Neural progenitor cell (in vitro differentiated cells): ENCODE data around the gene SYNJ2.

Experiments used
- CTCF ChIP-seq: fragments of 200-600 bp; sonication (generic); IDR thresholded peaks from 2 replicates; pipeline ENCODE4 v1.5.1; 2017; ENCODE audit warnings: antibody characterized with exemption, mild to moderate bottlenecking
- EZH2 ChIP-seq: fragments of 200-600 bp; sonication (generic); IDR thresholded peaks from 2 replicates; pipeline ENCODE4 v1.6.1; 2017; ENCODE audit warnings: antibody characterized with exemption, mild to moderate bottlenecking, moderate library complexity

DNA sequence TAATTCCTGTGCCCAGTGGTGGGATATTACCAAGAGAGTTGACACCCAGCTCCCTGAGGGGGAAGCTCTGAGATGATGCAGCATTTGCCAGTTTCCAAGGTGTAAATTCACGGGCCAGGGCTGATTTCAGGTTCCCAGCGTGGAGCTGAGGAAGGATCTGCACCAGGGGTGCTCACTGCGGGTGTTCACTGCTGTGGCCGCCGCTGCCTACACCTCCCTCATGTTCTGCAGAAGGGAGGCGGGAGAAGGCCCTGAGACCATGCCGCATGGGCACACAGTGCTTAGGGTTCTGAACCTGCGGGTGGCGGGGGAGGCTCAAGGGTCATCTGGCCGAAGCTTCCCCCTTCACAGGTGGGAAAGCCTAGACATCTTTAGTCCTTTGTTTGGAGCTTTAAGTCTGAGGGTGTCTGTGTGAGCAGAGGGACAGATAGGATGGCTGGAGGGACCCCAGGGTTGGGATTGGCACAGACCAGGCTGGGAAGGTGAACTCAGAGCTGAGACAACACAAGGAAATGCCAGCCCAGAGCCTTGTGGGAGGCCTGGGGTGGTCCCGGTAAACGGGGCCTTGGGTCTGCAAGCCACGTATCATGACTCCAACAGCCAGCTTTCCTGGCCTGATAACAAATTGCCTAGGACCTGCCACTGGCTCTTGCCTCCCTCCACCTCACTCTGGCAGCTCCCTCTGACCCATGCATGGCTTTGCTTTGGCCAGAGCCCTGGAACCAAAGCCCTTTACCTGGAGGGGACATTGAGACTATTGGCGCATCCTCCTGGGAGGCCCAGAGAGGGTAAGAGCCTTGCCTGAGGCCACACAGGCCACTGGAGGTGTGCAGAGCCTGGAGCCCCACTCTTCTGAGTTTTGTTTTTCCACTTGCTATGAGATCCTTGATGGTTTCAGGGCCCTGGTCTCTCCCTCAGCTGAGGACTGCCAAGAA, 40.4 kb downstream of the SYNJ2 start:
- TF ChIP-seq CTCF (no peak), EZH2 (no peak)
